ENCODE data around the gene TSC22D1. TPM values are rescaled to one million over a fixed set of nuclear protein-coding genes. Genes with fewer than 3 reads are reported as not detected.

TSC22D1 gene
- total RNA-seq, 1 donor from 2014 or later, result 181 TPM

DNA sequence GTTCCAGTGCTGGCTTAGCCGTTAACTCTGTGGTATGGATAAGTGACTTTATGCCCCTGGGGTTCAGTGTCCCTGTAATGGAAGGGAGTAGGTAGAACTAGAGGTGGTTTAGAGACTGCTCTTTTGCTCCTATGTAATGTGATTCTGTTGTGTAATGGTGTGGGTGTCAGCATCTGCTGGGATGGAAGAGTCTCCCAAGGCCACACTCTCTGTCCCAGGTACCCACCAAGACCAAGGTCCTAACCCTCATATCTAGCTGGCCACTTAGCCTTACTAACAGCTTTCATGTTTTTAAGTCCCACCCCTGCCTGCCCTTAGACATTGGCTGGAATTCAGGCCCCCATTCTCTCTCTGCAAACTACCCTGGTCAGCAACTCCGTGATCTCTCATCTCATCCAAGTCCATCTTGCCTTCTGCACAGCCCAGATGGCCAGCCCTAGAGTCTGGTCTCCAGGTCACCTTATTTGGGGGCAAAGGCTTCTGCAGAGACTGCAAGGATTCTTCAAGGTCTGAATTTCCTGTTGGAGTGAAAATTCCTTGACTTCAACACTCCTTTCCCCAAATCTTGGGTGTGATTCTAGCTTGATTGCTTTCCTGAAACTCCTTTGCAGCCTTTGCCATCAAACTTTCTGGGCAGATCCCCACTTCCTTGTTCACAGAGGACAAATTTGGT lies 154.1 kb downstream of the TSC22D1 start:
- no peak overlapping the region for H3K9ac ChIP-seq
- Mint-ChIP-seq H3K36me3 (no peaks in the 10 kb centered on the region), H3K4me1 (peaks cover 18% of the 10 kb centered on the region), H3K27ac (peak overlapping the region; percentile 4), H3K27me3 (ENCODE audit: insufficient read depth, low read depth) (peaks cover 3% of the 10 kb centered on the region), H3K4me3 (no peak overlapping the region), H3K9me3 (peaks cover 5% of the 10 kb centered on the region)
- TF ChIP-seq, protein P1, sequence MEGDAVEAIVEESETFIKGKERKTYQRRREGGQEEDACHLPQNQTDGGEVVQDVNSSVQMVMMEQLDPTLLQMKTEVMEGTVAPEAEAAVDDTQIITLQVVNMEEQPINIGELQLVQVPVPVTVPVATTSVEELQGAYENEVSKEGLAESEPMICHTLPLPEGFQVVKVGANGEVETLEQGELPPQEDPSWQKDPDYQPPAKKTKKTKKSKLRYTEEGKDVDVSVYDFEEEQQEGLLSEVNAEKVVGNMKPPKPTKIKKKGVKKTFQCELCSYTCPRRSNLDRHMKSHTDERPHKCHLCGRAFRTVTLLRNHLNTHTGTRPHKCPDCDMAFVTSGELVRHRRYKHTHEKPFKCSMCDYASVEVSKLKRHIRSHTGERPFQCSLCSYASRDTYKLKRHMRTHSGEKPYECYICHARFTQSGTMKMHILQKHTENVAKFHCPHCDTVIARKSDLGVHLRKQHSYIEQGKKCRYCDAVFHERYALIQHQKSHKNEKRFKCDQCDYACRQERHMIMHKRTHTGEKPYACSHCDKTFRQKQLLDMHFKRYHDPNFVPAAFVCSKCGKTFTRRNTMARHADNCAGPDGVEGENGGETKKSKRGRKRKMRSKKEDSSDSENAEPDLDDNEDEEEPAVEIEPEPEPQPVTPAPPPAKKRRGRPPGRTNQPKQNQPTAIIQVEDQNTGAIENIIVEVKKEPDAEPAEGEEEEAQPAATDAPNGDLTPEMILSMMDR (IDR thresholded peaks at IDR 0.05), result no peak
- no peak for TF ChIP-seq EZH2phosphoT487 (IDR thresholded peaks at IDR 0.05)
- TF ChIP-seq EZH2 (IDR thresholded peaks at IDR 0.05), result no peak
- no peaks in the 10 kb centered on the region for H3K27me3 ChIP-seq
- H3K4me2 ChIP-seq, result no peak overlapping the region
- H4K20me1 ChIP-seq (ENCODE audit: low read depth), result no peaks in the 10 kb centered on the region
- no peak overlapping the region for H3K4me3 ChIP-seq
- no peaks in the 10 kb centered on the region for H3K9me3 ChIP-seq (ENCODE audit: low read depth)
- no peak overlapping the region for H3K27ac ChIP-seq
- H3F3A ChIP-seq (ENCODE audit: low read depth), result no peaks in the 10 kb centered on the region
- H3K4me1 ChIP-seq, result peaks cover 9% of the 10 kb centered on the region
- H2AFZ ChIP-seq (replicated peaks), result no peak overlapping the region
- H3K79me2 ChIP-seq (ENCODE audit: low read depth), result no peaks in the 10 kb centered on the region
- no peaks in the 10 kb centered on the region for H3K36me3 ChIP-seq
- DNase-seq (ENCODE audit: low spot score), result no peak

- Histone ChIP-seq H3F3A (ENCODE audit: low read depth) (no peaks in the 10 kb centered on the region), H3K27me3 (no peaks in the 10 kb centered on the region), H3K9me3 (ENCODE audit: low read depth) (no peaks in the 10 kb centered on the region), H3K27ac (no peak overlapping the region), H3K4me2 (no peak overlapping the region), H3K4me3 (no peak overlapping the region), H3K79me2 (ENCODE audit: low read depth) (no peaks in the 10 kb centered on the region), H3K36me3 (no peaks in the 10 kb centered on the region), H2AFZ (replicated peaks) (no peak overlapping the region), H3K4me1 (peaks cover 5% of the 10 kb centered on the region), H3K9ac (no peak overlapping the region), H4K20me1 (ENCODE audit: low read depth) (no peaks in the 10 kb centered on the region)
- TF ChIP-seq EZH2 (IDR thresholded peaks at IDR 0.05) (no peak), EZH2phosphoT487 (IDR thresholded peaks at IDR 0.05) (no peak)
- TF ChIP-seq, protein P1 (IDR thresholded peaks at IDR 0.05), result no peak
- Mint-ChIP-seq H3K9me3 (peaks cover 5% of the 10 kb centered on the region), H3K4me1 (peaks cover 27% of the 10 kb centered on the region), H3K27ac (peak overlapping the region; percentile 73), H3K4me3 (no peak overlapping the region), H3K27me3 (ENCODE audit: insufficient read depth, low read depth) (peaks cover 4% of the 10 kb centered on the region), H3K36me3 (no peaks in the 10 kb centered on the region)
- DNase-seq (ENCODE audit: low spot score), result no peak
Measured at GRCh38 chr13:44420376-44421220, 155.5 kb downstream of the TSC22D1 start.

DNA sequence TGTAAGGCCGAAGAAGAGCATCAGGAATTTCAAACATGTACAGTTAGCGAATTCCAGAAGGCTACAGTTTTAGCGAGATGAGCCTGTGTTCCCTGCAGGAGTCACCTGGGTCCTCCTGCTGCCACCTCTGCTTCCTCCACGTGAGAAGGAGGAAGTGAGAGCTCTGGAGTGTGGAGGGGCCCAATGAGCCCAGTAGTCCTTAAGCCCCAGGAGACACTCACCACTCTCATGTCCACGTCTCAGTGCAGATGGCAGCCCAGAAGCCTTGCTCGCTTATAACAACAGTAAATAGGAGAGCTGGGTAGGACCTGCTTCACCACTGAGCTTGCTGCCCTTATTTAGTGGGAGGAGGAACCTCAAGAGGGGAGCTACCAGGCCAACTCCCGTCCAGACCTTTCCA lies 158.3 kb downstream of the TSC22D1 start:
- Histone ChIP-seq H3K9ac (no peak overlapping the region), H3K36me3 (no peaks in the 10 kb centered on the region), H3K9me3 (ENCODE audit: low read depth) (no peaks in the 10 kb centered on the region), H3K4me2 (no peak overlapping the region), H4K20me1 (ENCODE audit: low read depth) (no peaks in the 10 kb centered on the region), H3K27me3 (no peaks in the 10 kb centered on the region), H3K79me2 (ENCODE audit: low read depth) (no peaks in the 10 kb centered on the region), H3K4me1 (peaks cover 5% of the 10 kb centered on the region), H3K27ac (no peak overlapping the region), H3K4me3 (no peak overlapping the region), H2AFZ (replicated peaks) (peak overlapping the region; percentile 70), H3F3A (ENCODE audit: low read depth) (no peaks in the 10 kb centered on the region)
- H3K4me1 Mint-ChIP-seq, result peaks cover 38% of the 10 kb centered on the region
- no peak for DNase-seq (ENCODE audit: low spot score)
- peaks cover 13% of the 10 kb centered on the region for H3K9me3 Mint-ChIP-seq
- peaks cover 7% of the 10 kb centered on the region for H3K27me3 Mint-ChIP-seq (ENCODE audit: insufficient read depth, low read depth)
- H3K27ac Mint-ChIP-seq, result no peak overlapping the region
- H3K36me3 Mint-ChIP-seq, result no peaks in the 10 kb centered on the region
- TF ChIP-seq EZH2phosphoT487 (IDR thresholded peaks at IDR 0.05), result no peak
- TF ChIP-seq EZH2 (IDR thresholded peaks at IDR 0.05), result no peak
- TF ChIP-seq, protein P1 (IDR thresholded peaks at IDR 0.05), result no peak
- no peak overlapping the region for H3K4me3 Mint-ChIP-seq

All from neural progenitor cell (in vitro differentiated cells).